Prostate gland (tissue), 2 donors: ENCODE results near the gene CXorf38. TPM values are rescaled to one million over a fixed set of nuclear protein-coding genes. Genes with fewer than 3 reads are reported as not detected.

ENCODE experiments used
- DNase-seq: peaks from one replicate; pipeline ENCODE4 v3.0.0-alpha.2; 2019; ENCODE audit warnings: low spot score
- H3K27ac ChIP-seq, 2 donors: fragments of 200-600 bp; sonication (generic); 2 replicates each; pipeline ENCODE4 v1.5.1; 2017 to 2019
- H3K27me3 ChIP-seq: fragments of 200-600 bp; sonication (generic); replicated peaks from 2 replicates; pipeline ENCODE4 v1.5.1; 2019; ENCODE audit not compliant: insufficient read depth
- H3K36me3 ChIP-seq, 2 donors: fragments of 200-600 bp; sonication (generic); 1 replicate in 1 of 2; 2 replicates in 1 of 2; pipeline versions ENCODE4 v1.5.1 to v1.8.1; 2017 to 2019
- H3K4me1 ChIP-seq: fragments of 200-600 bp; sonication (generic); replicated peaks from 2 replicates; pipeline ENCODE4 v1.5.1; 2019
- H3K4me3 ChIP-seq, 2 donors: fragments of 200-600 bp; sonication (generic); 2 replicates each; pipeline ENCODE4 v1.5.1; 2017 to 2019
- H3K9me3 ChIP-seq: fragments of 200-600 bp; sonication (generic); 2 replicates; pipeline ENCODE4 v1.5.1; 2017
- CTCF ChIP-seq, 4 experiments: fragments of 200-600 bp in 2 of 4; fragments of 450-650 bp in 2 of 4; sonication (generic) in 2 of 4; IDR thresholded peaks; 1 replicate in 3 of 4; 2 replicates in 1 of 4; pipeline ENCODE4 v1.5.1; 2016 to 2019; ENCODE audit warnings: antibody characterized with exemption in 4 of 4, mild to moderate bottlenecking in 2 of 4, moderate library complexity in 2 of 4
- POLR2A ChIP-seq: fragments of 450-650 bp; IDR thresholded peaks from one replicate; pipeline ENCODE4 v1.6.1; 2016; ENCODE audit warnings: antibody characterized with exemption, mild to moderate bottlenecking
- POLR2AphosphoS5 ChIP-seq: sonication (generic); formaldehyde crosslinking; IDR thresholded peaks from one replicate; pipeline ENCODE4 v1.6.1; 2017; ENCODE audit warnings: antibody characterized with exemption
- WGBS: methylation state at CpG from one replicate; pipeline ENCODE4 v1.1.5; 2018; 5-methylcytosine and 5-hydroxymethylcytosine counted together
- intact Hi-C: fragments of 100-400 bp; cut with DNase I; formaldehyde crosslinking; loops from one replicate; pipeline ENCODE4 v1.14.2; 2022
- total RNA-seq, 2 donors: library from RNA; depleted of rRNA; stranded (reverse); fragments of >200 nt; gene quantifications; one replicate each; pipeline ENCODE4 v1.1.0, GENCODE V29; 2016

The CXorf38 gene
- total RNA-seq, 2 donors from 2014 or later = 12.4 to 15.1 TPM

- Histone ChIP-seq H3K27me3 (no peaks in the 10 kb centered on the region), H3K4me1 (no peaks in the 10 kb centered on the region), H3K27ac (no peak within 1 kb of the TSS), H3K9me3 (no peaks in the 10 kb centered on the region), H3K36me3 (no peaks in the 10 kb centered on the region), H3K4me3 (no peak within 1 kb of the TSS)
- intact Hi-C loops = no loop called here
- WGBS = 94% methylated on average over 23 of the region's 38 CpGs
- TF ChIP-seq CTCF (IDR thresholded peaks at IDR 0.05) (no peak), POLR2A (no peak), POLR2AphosphoS5 (no peak)
- no peak for DNase-seq
Observed at GRCh38 chrX:40623139-40623536, 24.2 kb downstream of the CXorf38 start, which contains the start of gene MPC1L. MPC1L (plus strand) TSS chrX:40623428; CDS start chrX:40623566, 138 bp downstream.

- Histone ChIP-seq H3K36me3 (no peaks in the 10 kb centered on the region), H3K27me3 (no peaks in the 10 kb centered on the region), H3K4me3 (no peak overlapping the region), H3K9me3 (no peaks in the 10 kb centered on the region), H3K4me1 (no peaks in the 10 kb centered on the region), H3K27ac (no peak overlapping the region)
- WGBS = 67% methylated on average over 15 of the region's 18 CpGs
- no peak for DNase-seq
- intact Hi-C loops = no loop called here
- no peak for TF ChIP-seq POLR2A
- TF ChIP-seq POLR2AphosphoS5 = no peak
- no peak for TF ChIP-seq CTCF (IDR thresholded peaks at IDR 0.05)
Observed at GRCh38 chrX:40622479-40623138, 24.8 kb downstream of the CXorf38 start.

- no peak overlapping the region for H3K4me3 ChIP-seq
- no peaks in the 10 kb centered on the region for H3K27me3 ChIP-seq
- DNase-seq = no peak
- WGBS = 81% methylated on average over 7 of the region's 7 CpGs
- no peaks in the 10 kb centered on the region for H3K9me3 ChIP-seq
- intact Hi-C loops = no loop called here
- no peaks in the 10 kb centered on the region for H3K4me1 ChIP-seq
- H3K27ac ChIP-seq = no peak overlapping the region
- H3K36me3 ChIP-seq = no peaks in the 10 kb centered on the region
- TF ChIP-seq POLR2A (no peak), CTCF (IDR thresholded peaks at IDR 0.05) (no peak), POLR2AphosphoS5 (no peak)
Observed at GRCh38 chrX:40617566-40617965, 29.8 kb downstream of the CXorf38 start.

- WGBS = 83% methylated on average over 9 of the region's 9 CpGs
- Histone ChIP-seq H3K4me1 (no peaks in the 10 kb centered on the region), H3K36me3 (no peaks in the 10 kb centered on the region), H3K9me3 (no peaks in the 10 kb centered on the region), H3K27ac (no peak overlapping the region), H3K4me3 (no peak overlapping the region), H3K27me3 (no peaks in the 10 kb centered on the region)
- intact Hi-C loops = no loop called here
- TF ChIP-seq CTCF (IDR thresholded peaks at IDR 0.05) (no peak), POLR2A (no peak), POLR2AphosphoS5 (no peak)
- no peak for DNase-seq
Observed at GRCh38 chrX:40615976-40616375, 31.4 kb downstream of the CXorf38 start.

GRCh38 chrX:40612511-40612910 lies 34.9 kb downstream of the CXorf38 start:
- Histone ChIP-seq H3K4me3 (no peak overlapping the region), H3K9me3 (no peaks in the 10 kb centered on the region), H3K27me3 (no peaks in the 10 kb centered on the region), H3K36me3 (no peaks in the 10 kb centered on the region), H3K27ac (no peak overlapping the region), H3K4me1 (no peaks in the 10 kb centered on the region)
- intact Hi-C loops = no loop called here
- TF ChIP-seq POLR2AphosphoS5 (no peak), POLR2A (no peak), CTCF (IDR thresholded peaks at IDR 0.05) (no peak)
- no peak for DNase-seq
- WGBS = 73% methylated on average over 3 of the region's 4 CpGs
